Activated naive CD8-positive, alpha-beta T cell treated with anti-CD3 and anti-CD28 coated beads, Interleukin-2, amount 10 ng/mL, durations not matched to agents 7 days and 5 days (primary cell): ENCODE results near the gene TNFAIP8L1. TPM values are rescaled to one million over a fixed set of nuclear protein-coding genes. Genes with fewer than 3 reads are reported as not detected.
"Not testable (repeated sequence)": the region's sequence is repeated elsewhere in the genome, so short reads cannot be mapped to it uniquely, and the experiment has no call there.

ENCODE experiments used
- ATAC-seq: fragments of 150-1000 bp; cut with Tn5 transposase; one replicate; pipeline ENCODE4 v1.10.0; 2021; ENCODE audit warnings: low read depth, moderate library complexity
- POLR2A ChIA-PET: fragments of 350-600 bp; sonication (Branson Sonifier 250); formaldehyde crosslinking; loops from one replicate; lab custom pipeline; 2021; ENCODE audit warnings: antibody characterized with exemption; lab: Charles Lee
- DNase-seq: peaks from one replicate; pipeline ENCODE4 v3.0.0; 2021
- H3K27ac Mint-ChIP-seq: one replicate; pipeline ENCODE4 v1.8.0; 2022; ENCODE audit warnings: mild to moderate bottlenecking, mixed read lengths
- H3K27me3 Mint-ChIP-seq: one replicate; pipeline ENCODE4 v1.8.0; 2022; ENCODE audit warnings: mild to moderate bottlenecking, moderate library complexity, mixed read lengths
- H3K36me3 Mint-ChIP-seq: one replicate; pipeline ENCODE4 v1.8.0; 2021; ENCODE audit warnings: mild to moderate bottlenecking, mixed read lengths
- H3K4me1 Mint-ChIP-seq: one replicate; pipeline ENCODE4 v1.8.0; 2021; ENCODE audit warnings: mixed read lengths
- H3K4me3 Mint-ChIP-seq: one replicate; pipeline ENCODE4 v1.8.0; 2022; ENCODE audit warnings: mild to moderate bottlenecking, moderate library complexity, mixed read lengths
- H3K9me3 Mint-ChIP-seq: one replicate; pipeline ENCODE4 v1.8.0; 2021; ENCODE audit warnings: mixed read lengths
- total RNA-seq, 2 experiments: library from RNA; stranded (reverse); gene quantifications; one replicate each; pipeline ENCODE4 v1.2.3, GENCODE V29; 2021

The TNFAIP8L1 gene
- 10 to 100 TPM; 18.9 to 19.5 TPM for total RNA-seq

DNA sequence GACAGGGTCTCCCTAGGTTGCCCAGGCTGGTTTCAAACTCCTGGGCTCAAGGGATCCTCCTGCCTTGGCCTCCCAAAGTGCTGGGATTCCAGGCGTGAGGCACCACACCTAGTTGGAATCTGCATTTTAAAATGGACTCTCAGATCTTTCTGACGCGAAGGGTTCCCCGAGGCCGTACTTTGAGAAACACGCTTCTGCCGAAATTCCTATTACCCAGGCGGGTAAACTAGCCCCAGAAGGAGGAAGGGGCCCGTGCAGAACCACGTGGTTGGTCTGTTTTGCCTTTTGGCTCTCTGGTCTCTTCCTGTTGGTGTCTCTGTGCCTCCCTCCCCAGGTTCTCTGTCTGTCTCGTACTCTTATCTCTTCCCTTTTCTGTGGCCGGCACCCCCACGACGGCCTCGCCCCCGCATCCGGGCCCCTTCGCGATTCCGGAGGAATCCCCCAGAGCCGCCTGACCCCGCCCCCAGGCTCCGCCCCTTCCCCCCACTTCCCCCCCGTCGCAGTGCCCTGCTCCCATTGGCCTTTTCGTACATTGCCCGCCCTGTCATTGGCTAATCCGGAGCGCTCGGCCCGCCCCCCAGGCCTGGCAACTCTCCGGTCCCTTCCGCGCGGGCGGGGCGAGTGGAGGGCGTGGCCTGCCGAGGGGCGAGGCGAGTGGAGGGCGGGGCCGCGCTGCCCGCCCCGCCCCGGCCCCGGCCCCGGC, at the start of gene TNFAIP8L1:
TSS of gene TNFAIP8L1 (plus strand) at position 689 of the 703 bp plus-strand sequence. CDS start 12,354 bp downstream, outside the sequence.
- Mint-ChIP-seq H3K9me3 (no peaks in the 10 kb centered on the region), H3K27ac (peak within 1 kb of the TSS; percentile 95), H3K36me3 (peaks cover 2% of the 10 kb centered on the region), H3K27me3 (no peaks in the 10 kb centered on the region), H3K4me1 (peaks cover 19% of the 10 kb centered on the region), H3K4me3 (peak within 1 kb of the TSS; percentile 100)
- POLR2A ChIA-PET: interaction anchor here (1.0 kb wide), 1 partner anchor 167 kb away, joined by 3 read pairs; the partner anchor contains the start of gene HDGFL2
- ATAC-seq (peak; percentile 90), DNase-seq (peak; percentile 100)

DNA sequence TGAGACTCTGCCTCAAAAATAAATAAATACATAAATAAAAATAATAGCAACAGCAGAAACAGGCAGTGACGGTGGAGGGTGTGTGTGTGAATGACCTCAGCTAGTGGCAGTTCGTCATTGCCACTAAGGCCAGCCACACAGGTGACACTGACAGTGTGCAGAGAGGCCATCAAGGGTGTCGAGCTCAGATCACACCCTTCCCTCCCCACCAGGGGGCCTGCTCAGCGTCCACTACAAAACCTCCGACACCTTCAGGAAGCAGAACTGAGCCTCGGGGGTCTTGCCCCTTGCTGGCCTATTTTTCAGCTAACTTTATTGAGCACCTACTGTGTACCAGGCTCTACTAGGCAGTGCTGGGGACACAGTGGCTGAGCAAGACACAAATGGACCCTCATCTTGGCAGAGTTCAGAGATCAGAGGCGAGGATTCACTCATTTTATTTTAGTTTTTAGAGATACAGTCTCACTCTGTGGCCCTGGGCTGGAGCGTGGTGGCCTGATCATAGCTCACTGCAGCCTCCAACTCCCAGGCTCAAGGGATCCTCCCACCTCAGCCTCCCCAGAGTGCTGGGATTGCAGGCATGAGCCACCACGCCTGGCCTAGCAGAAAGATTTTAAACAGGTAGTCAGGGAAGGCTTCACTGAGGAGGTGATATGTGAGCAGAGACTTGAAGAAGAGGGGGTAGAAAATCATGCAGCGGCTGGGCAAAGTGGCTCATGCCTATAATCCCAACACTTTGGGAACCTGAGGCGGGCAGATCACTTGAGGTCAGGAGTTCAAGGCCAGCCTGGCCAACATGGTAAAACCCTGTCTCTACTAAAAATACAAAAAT, 49.5 kb upstream of the TNFAIP8L1 start:
- ATAC-seq (peak; percentile 47), DNase-seq (no peak)
- no peak overlapping the region for H3K4me3 Mint-ChIP-seq
- POLR2A ChIA-PET: no interaction called here
- H3K27me3 Mint-ChIP-seq: peaks cover 41% of the 10 kb centered on the region
- H3K4me1 Mint-ChIP-seq: no peaks in the 10 kb centered on the region
- no peak overlapping the region for H3K27ac Mint-ChIP-seq
- no peaks in the 10 kb centered on the region for H3K9me3 Mint-ChIP-seq
- no peaks in the 10 kb centered on the region for H3K36me3 Mint-ChIP-seq

DNA sequence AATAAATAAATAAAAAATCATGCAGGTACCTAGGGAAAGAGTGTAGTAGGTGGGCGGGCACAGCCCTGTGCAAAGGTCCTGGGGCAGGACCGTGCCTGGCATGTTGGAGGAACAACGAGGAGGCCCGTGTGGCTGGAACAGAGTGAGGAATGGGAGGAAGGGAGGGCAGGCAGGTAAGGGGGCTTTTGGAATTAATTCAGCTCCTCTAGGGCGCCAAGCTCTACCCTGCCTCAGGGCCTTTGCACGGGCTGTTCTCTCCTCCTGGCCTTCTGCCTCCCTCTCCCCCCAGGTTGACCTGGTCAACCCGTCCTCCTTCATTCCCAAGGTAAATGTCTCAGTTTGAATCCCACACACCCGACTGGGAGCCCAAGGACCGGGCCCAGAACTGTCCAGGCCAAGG, 48.8 kb upstream of the TNFAIP8L1 start:
- POLR2A ChIA-PET: no interaction called here

DNA sequence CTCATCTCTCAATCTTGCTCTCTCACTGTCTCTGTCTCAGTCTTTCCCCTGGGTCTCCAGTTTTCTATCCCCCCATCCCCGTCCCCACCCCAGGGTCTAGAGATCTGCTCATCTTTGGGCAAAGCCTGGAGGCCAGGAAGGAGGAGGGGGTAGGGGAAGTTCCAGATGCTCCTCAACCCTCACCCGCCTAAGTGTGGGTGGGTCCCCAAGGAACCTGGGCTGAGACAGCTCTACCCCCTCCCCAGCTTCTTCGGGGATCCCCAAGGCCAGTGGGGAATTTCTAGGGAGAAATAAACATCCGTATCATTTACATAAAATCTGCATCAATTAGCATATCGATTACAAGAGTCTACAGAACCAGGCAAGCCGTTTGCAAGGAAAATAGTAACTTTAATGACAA, 48.0 kb upstream of the TNFAIP8L1 start:
- Mint-ChIP-seq H3K4me1 (no peaks in the 10 kb centered on the region), H3K27me3 (peaks cover 32% of the 10 kb centered on the region), H3K4me3 (no peak overlapping the region), H3K36me3 (no peaks in the 10 kb centered on the region), H3K9me3 (no peaks in the 10 kb centered on the region), H3K27ac (no peak overlapping the region)
- DNase-seq (no peak), ATAC-seq (no peak)
- POLR2A ChIA-PET: no interaction called here

More for the DNA sequence above, 48.8 kb upstream of the TNFAIP8L1 start:
- Mint-ChIP-seq H3K9me3 (no peaks in the 10 kb centered on the region), H3K36me3 (no peaks in the 10 kb centered on the region), H3K27me3 (peaks cover 39% of the 10 kb centered on the region), H3K4me3 (no peak overlapping the region), H3K27ac (no peak overlapping the region), H3K4me1 (no peaks in the 10 kb centered on the region)
- no peak for ATAC-seq
- no peak for DNase-seq

DNA sequence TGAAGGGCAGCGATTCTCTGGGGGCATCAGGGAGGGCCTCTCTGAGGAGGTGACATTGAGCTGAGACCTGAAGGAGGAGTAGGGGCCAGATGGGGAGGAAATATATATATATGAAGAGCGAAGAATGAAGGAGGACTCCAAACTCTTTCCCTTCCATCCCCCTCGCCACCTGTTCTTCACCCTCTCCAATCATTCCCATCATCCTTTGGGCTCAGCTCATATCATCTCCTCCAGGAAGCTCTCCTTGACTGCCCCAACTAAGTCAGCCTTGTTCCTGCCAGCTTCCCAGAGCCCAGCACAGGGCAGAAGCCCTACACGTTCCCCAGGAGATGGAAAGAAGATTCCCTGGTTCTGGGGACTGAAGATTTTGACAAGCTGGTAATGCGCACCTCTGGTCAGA, 46.9 kb upstream of the TNFAIP8L1 start:
- Mint-ChIP-seq H3K36me3 (no peaks in the 10 kb centered on the region), H3K4me1 (peaks cover 2% of the 10 kb centered on the region), H3K9me3 (no peaks in the 10 kb centered on the region), H3K4me3 (no peak overlapping the region), H3K27me3 (peaks cover 42% of the 10 kb centered on the region), H3K27ac (no peak overlapping the region)
- ATAC-seq (no peak), DNase-seq (no peak)
- POLR2A ChIA-PET: no interaction called here

DNA sequence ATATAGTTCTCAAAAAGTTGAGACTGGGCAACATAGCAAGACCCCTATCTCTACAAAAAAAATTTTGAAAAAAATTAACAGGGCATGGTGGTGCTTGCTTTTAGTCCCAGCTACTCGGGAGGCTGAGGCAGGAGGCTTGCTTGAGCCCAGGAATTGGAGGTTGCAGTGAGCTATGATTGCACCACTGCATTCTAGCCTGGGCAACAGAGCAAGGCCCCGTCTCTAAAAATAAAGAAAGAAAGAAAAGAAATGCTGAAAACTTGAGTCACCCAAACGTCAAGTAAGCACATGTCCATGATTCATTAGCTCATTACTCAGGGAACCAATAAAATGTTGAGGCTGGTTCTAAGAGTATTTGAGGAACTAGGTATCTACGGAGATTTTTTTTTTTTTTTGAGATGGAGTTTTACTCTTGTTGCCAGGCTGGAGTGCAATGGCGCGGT, 45.9 kb upstream of the TNFAIP8L1 start:
- H3K36me3 Mint-ChIP-seq: no peaks in the 10 kb centered on the region
- ATAC-seq: no peak
- POLR2A ChIA-PET: interaction anchor here (0.7 to 0.8 kb wide), 2 partner anchors 60 to 64 kb away, joined by 3 to 5 read pairs; no protein-coding TSS in a partner anchor

DNA sequence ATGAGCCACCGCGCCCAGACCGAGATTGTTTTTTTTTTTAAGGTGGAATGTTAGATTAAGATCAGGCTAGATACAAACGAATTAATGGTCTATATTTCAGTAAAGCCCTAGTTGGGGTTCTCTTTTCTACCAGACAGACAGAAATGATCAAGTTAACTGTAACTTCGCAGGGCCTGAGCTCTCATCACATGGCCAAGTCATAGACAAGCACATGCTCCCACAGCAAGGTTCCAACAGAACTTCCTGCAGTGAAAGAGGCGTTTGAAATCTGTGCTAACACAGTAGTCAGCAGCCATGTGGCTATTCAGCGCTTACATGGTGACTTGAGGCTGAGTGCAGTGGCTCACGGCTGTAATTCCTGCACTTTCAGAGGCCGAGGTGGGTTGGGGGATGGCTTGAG, 45.1 kb upstream of the TNFAIP8L1 start:
- H3K27ac Mint-ChIP-seq: no peak overlapping the region
- no peaks in the 10 kb centered on the region for H3K9me3 Mint-ChIP-seq
- DNase-seq (no peak), ATAC-seq (no peak)
- no peak overlapping the region for H3K4me3 Mint-ChIP-seq
- H3K4me1 Mint-ChIP-seq: peaks cover 2% of the 10 kb centered on the region
- POLR2A ChIA-PET: no interaction called here
- H3K36me3 Mint-ChIP-seq: no peaks in the 10 kb centered on the region
- H3K27me3 Mint-ChIP-seq: peaks cover 52% of the 10 kb centered on the region

More for the DNA sequence above, 45.9 kb upstream of the TNFAIP8L1 start:
- DNase-seq: no peak
- Mint-ChIP-seq H3K27ac (no peak overlapping the region), H3K4me1 (peaks cover 2% of the 10 kb centered on the region), H3K27me3 (peaks cover 46% of the 10 kb centered on the region), H3K4me3 (no peak overlapping the region), H3K9me3 (no peaks in the 10 kb centered on the region)

DNA sequence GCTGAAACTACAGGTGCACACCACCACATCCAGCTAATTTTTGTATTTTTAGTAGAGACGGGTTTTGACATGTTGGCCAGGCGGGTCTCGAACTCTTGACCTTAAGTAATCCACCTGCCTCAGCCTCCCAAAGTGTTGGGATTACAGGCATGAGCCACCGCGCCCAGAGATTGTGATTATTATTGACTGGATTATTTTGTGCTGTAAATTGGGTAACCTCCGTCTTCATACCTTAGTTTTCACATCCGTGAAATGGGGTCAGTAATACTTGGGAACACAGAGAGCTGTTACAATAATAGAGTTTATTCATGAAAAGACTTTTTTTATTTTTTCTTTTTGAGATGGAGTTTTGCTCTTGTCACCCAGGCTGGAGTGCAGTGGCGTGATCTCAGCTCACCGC, 44.2 kb upstream of the TNFAIP8L1 start:
- POLR2A ChIA-PET, H3K4me3 Mint-ChIP-seq, H3K27ac Mint-ChIP-seq, H3K4me1 Mint-ChIP-seq, H3K36me3 Mint-ChIP-seq, DNase-seq, H3K9me3 Mint-ChIP-seq, ATAC-seq: not testable (repeated sequence)
- peaks cover 50% of the 10 kb centered on the region for H3K27me3 Mint-ChIP-seq

DNA sequence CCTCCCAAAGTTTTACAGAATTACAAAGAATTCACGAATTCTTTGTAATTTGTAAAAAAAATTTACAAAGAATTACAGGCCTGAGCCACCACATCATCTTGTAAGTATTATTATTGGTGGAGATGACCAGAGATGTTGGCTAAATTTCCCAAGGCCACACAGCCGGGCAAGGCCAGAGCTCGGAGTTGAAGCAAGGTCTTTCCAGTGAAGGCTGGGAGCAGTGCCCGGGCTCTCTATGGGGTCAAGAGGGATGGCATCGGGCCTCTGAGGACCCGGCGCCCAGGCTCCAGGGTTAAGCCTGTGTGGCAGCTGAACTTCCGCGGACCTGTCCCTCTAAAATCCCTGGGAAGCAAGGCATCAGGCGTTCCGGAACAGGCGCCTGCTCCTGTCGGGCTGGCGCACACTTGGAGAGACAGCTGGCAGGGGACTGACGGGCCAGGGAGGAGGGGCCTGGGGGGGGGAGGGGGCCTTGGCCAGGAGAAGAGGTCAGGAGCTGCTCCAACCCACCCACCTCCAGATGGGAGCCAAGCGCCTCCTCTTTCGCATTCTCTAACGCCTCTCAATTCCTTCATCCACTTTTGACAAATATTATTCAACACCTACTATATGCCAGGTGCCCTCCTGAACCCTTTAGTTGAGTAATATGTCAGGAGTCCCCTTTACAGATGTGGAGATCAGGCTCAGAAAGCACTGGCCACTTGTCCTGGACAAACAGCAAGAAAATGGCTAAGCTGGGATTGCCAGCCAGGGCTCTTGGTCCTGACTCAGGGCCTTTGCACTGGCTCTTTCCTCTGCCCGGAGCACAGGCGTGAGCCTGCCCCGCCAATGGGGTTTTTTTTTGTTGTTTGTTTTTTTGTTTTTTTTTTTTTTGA, 43.0 kb upstream of the TNFAIP8L1 start:
- no peak for ATAC-seq
- no peak overlapping the region for H3K27ac Mint-ChIP-seq
- no peak for DNase-seq
- peaks cover 47% of the 10 kb centered on the region for H3K27me3 Mint-ChIP-seq
- H3K4me3 Mint-ChIP-seq: no peak overlapping the region
- H3K4me1 Mint-ChIP-seq: peaks cover 2% of the 10 kb centered on the region
- H3K36me3 Mint-ChIP-seq: no peaks in the 10 kb centered on the region
- POLR2A ChIA-PET: no interaction called here
- no peaks in the 10 kb centered on the region for H3K9me3 Mint-ChIP-seq

DNA sequence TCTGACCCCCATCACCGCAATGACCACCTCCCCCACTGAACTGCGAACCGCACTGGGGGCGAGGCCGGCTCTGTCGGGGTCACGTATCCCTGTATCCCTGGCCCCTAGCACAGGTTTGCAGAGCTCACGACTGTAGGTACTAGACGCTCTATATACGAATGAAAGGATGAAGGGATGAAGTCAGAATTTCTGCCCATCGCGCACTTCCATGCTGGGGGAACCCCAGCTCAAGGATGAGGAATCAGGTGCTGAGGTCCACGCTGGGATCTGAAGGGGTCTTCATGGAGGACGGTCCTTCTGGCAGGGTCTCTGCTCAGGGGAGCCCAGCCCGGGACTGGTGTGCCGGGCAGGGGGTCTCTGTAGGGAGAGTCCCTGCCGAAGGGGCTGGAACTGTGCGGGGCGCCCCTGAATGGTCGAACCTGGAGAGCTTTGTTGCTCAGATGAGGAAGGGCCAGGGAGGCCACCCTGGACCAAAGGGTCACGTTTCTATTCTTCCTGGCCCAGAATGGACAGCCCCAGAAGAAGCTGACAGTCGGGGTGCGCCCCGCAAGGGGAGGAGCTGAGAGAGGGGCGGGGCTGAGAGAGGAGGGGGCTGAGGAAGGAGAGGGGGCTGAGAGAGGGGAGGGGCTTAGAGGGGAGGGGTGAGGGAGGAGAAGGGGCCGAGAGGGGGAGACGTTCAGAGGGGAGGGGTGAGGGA, 41.9 kb upstream of the TNFAIP8L1 start:
- H3K27ac Mint-ChIP-seq: no peak overlapping the region

DNA sequence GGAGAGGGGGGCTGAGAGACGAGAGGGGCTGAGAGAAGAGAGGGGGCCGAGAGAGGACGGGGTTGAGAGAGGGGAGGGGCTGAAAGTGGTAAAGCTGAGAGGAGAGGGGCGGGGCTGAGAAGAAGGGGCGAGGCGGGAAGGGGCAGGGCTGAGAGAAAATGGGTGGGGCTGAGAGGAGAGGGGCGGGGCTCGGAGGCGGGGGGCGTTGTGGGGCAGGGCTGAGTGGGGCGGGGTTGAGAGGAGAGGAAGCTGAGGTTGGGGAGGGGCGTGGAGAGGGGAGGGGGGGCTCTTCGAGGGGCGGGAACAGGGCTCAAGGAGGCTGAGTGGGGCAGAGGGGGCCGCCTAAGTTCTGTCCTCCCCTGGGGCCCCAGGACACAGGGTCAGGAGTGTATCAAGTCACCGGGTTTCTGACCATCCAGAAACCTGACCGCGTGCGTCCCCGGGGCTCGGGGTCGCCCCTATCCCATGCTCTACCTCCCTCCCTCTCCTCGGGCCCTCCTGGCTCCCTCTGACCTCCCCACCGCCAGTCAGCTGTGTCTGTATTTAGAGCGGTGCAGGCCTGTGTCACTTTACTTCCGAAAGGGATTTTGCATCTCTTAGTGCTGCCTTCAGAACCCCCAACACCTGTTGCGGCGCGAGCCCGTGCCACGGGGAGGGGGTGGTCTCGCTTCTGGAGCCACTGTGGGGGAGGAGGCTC, 41.2 kb upstream of the TNFAIP8L1 start:
- peak overlapping the region; percentile 50 for H3K4me3 Mint-ChIP-seq
- no peaks in the 10 kb centered on the region for H3K9me3 Mint-ChIP-seq
- peaks cover 42% of the 10 kb centered on the region for H3K27me3 Mint-ChIP-seq
- H3K4me1 Mint-ChIP-seq: peaks cover 2% of the 10 kb centered on the region
- POLR2A ChIA-PET: interaction anchor here (0.8 kb wide), 1 partner anchor 37 kb away, joined by 3 read pairs; no protein-coding TSS in a partner anchor
- no peaks in the 10 kb centered on the region for H3K36me3 Mint-ChIP-seq
- ATAC-seq (peak; percentile 78), DNase-seq (no peak)
- H3K27ac Mint-ChIP-seq: peak overlapping the region; percentile 38

More for the DNA sequence above, 41.9 kb upstream of the TNFAIP8L1 start:
- Mint-ChIP-seq H3K4me3 (peak overlapping the region; percentile 25), H3K36me3 (no peaks in the 10 kb centered on the region), H3K4me1 (peaks cover 2% of the 10 kb centered on the region), H3K9me3 (no peaks in the 10 kb centered on the region), H3K27me3 (peaks cover 43% of the 10 kb centered on the region)
- ATAC-seq: no peak
- no peak for DNase-seq
- POLR2A ChIA-PET: no interaction called here

DNA sequence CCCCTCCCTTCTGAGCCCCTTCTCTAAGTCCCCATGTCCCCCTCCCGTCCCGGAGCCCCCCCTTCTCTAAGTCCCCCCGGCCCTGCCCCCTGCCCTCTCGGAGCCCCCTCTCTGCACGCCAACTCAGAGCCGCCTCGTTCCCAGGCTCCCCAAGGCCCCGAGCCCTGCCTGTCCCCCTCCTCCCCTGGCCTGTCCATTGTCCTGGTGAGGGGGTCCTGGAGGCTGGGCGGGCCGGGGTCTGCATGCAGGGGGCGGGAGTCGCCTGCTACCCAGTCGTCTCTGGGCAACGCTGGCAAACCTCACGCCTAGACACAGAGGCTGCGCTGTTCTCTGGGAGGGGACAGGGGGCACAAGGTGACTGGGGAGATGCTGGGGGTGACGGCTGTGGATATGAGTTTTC, 40.6 kb upstream of the TNFAIP8L1 start:
- no peaks in the 10 kb centered on the region for H3K36me3 Mint-ChIP-seq
- ATAC-seq (no peak), DNase-seq (no peak)
- no peak overlapping the region for H3K4me3 Mint-ChIP-seq
- peaks cover 42% of the 10 kb centered on the region for H3K27me3 Mint-ChIP-seq
- no peaks in the 10 kb centered on the region for H3K9me3 Mint-ChIP-seq
- POLR2A ChIA-PET: interaction anchor here (0.8 kb wide), 1 partner anchor 36 kb away, joined by 3 read pairs; no protein-coding TSS in a partner anchor
- H3K4me1 Mint-ChIP-seq: peaks cover 2% of the 10 kb centered on the region
- no peak overlapping the region for H3K27ac Mint-ChIP-seq
